Activated CD8-positive, alpha-beta memory T cell treated with anti-CD3 and anti-CD28 coated beads, Interleukin-2, amount 50 U/mL, for 24 hours (primary cell): Measurements from ENCODE around the gene FOXF1.

Experiments used
- DNase-seq: peaks from one replicate; pipeline ENCODE4 v3.0.0-alpha.2; 2020; ENCODE audit errors: extremely low read depth

The FOXF1 gene

GRCh38 chr16:86556576-86556975 is 46.2 kb downstream of the FOXF1 start:
- DNase-seq = no peak

- DNase-seq = no peak
These were observed 47.3 kb downstream of the FOXF1 start for GRCh38 chr16:86557587-86557986.

DNA sequence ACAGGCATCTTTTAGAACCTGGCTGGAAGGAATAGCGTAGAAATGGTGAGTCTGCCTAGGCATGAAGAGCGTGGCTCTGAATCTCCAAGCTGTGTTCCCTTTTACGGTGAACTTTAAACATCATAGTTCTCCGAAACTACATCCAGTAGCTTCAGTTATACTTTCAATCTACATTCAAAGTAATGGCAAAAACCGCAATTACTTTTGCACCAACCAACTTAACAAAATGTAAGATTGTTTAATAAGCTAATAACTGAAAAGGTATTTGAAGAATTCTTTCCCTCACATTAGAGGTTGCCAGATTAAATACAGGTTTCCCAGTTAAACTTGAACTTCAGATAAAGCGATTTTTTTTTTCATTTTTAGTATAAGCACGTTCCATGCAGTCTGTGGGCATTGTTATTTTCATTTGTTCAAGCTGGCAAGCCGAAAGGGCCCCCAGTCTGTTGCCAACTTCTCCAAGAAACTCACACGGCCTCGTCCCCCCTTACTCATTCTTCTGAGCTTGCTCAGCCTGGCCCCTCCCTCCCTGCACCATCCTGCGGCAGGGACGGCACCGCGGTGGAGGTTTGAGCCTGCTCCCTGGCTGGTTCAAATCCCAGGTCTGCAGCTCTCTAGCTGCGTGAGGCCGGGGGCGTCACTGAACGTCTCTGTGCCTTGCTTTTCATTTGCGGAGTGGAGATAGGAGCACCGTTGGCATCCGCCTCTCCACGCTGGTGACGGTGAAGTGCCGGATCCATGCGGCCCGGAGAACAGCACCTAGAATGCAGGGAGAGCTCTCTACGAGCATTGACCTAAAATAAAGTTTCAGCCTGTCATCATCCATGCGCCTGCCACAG is 48.2 kb downstream of the FOXF1 start:
- DNase-seq = no peak

GRCh38 chr16:86559802-86560305 is 49.5 kb downstream of the FOXF1 start:
- no peak for DNase-seq

DNA sequence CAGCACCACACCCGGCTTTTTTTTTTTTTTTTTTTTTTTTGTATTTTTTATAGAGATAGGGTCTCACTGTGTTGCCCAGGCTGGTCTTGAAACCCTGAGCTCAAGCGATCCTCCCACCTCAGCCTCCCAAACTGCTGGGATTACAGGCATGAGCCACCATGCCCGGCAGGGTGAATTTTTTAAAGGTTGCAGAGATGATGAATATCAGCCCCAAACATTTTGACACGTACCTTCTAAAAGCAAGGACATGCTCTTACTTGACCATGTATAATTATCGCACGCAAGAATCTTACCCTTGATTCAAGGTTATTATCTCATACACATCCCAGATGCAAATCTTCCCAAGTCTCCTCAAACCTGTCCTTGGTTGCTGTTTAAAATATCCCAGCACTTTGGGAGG is 52.0 kb downstream of the FOXF1 start:
- DNase-seq = no peak

GRCh38 chr16:86563469-86564345 is 53.4 kb downstream of the FOXF1 start:
- peak; percentile 71 for DNase-seq
